GM18868 (cell line): ENCODE data around the gene DALRD3.
"Not testable (repeated sequence)": the region's sequence is repeated elsewhere in the genome, so short reads cannot be mapped to it uniquely, and the experiment has no call there.

ENCODE experiments used
- ATAC-seq: cut with Tn5 transposase; IDR thresholded peaks from one replicate; pipeline ENCODE4 v1.9.1; 2021; ENCODE audit warnings: mild to moderate bottlenecking, moderate library complexity; ENCODE audit not compliant: unreplicated experiment

The DALRD3 gene

GRCh38 chr3:49021813-49022687 lies 3.7 kb upstream of the DALRD3 start, which contains the start of gene NDUFAF3:
TSS of gene NDUFAF3 (plus strand) at chr3:49022121. CDS start at chr3:49022145, 24 bp downstream.
- peak; percentile 63 for ATAC-seq

- peak; percentile 54 for ATAC-seq
Measured at GRCh38 chr3:49021213-49021812, 2.9 kb upstream of the DALRD3 start.

GRCh38 chr3:49020330-49021212 lies 2.2 kb upstream of the DALRD3 start:
- no peak for ATAC-seq

- ATAC-seq = no peak
Measured at GRCh38 chr3:49019941-49020329, 1.6 kb upstream of the DALRD3 start.

- no peak for ATAC-seq
Measured at GRCh38 chr3:49018707-49019006, 277 bp upstream of the DALRD3 start.

GRCh38 chr3:49017229-49017970 lies 980 bp downstream of the DALRD3 start:
- ATAC-seq = no peak

- ATAC-seq = no peak
Measured at GRCh38 chr3:49016414-49017228, 1.8 kb downstream of the DALRD3 start.

- ATAC-seq = no peak
Measured at GRCh38 chr3:49015765-49016164, 2.6 kb downstream of the DALRD3 start.

GRCh38 chr3:49015072-49015471 lies 3.3 kb downstream of the DALRD3 start:
- ATAC-seq = no peak

- no peak for ATAC-seq
Measured at GRCh38 chr3:49013738-49014660, 4.4 kb downstream of the DALRD3 start.

- no peak for ATAC-seq
Measured at GRCh38 chr3:49013113-49013737, 5.2 kb downstream of the DALRD3 start.

GRCh38 chr3:49012441-49013017 lies 5.9 kb downstream of the DALRD3 start:
- no peak for ATAC-seq

GRCh38 chr3:49009396-49009795 lies 9.0 kb downstream of the DALRD3 start:
- ATAC-seq = no peak

- not testable (repeated sequence) for ATAC-seq
Measured at GRCh38 chr3:49008627-49009026, 9.8 kb downstream of the DALRD3 start.

- ATAC-seq = peak; percentile 37
Measured at GRCh38 chr3:49007771-49008528, 10.4 kb downstream of the DALRD3 start.

GRCh38 chr3:49007068-49007770 lies 11.2 kb downstream of the DALRD3 start, which contains the start of gene WDR6:
TSS of gene WDR6 (plus strand) at chr3:49007391. CDS start at chr3:49007432, 41 bp downstream.
- ATAC-seq = peak; percentile 87
